BLaER1 treated with 17β-estradiol and CSF1 and Interleukin-3, amounts not matched to agents 10 nM and 100 nM (cell line): Measurements from ENCODE around the gene SCGB1A1.
"Not testable (repeated sequence)": the region's sequence is repeated elsewhere in the genome, so short reads cannot be mapped to it uniquely, and the experiment has no call there.

Experiments
- H3K27ac ChIP-seq, 11 experiments: shearing (Covaris generic); formaldehyde crosslinking; 2 replicates each; pipeline ENCODE4 v1.8.1; 2022
- H3K27me3 ChIP-seq, 11 experiments: shearing (Covaris generic); formaldehyde crosslinking; 2 replicates each; pipeline ENCODE4 v1.8.1; 2022
- H3K36me3 ChIP-seq, 11 experiments: shearing (Covaris generic); formaldehyde crosslinking; 2 replicates each; pipeline ENCODE4 v1.8.1; 2022
- H3K4me1 ChIP-seq, 10 experiments: shearing (Covaris generic); formaldehyde crosslinking; 2 replicates each; pipeline ENCODE4 v1.8.1; 2022
- H3K4me2 ChIP-seq, 11 experiments: shearing (Covaris generic); formaldehyde crosslinking; 2 replicates each; pipeline ENCODE4 v1.8.1; 2022
- H3K4me3 ChIP-seq, 10 experiments: shearing (Covaris generic); formaldehyde crosslinking; 2 replicates each; pipeline ENCODE4 v1.8.1; 2022
- H3K9ac ChIP-seq, 11 experiments: shearing (Covaris generic); formaldehyde crosslinking; 2 replicates each; pipeline ENCODE4 v1.8.1; 2022
- H3K9me3 ChIP-seq, 11 experiments: shearing (Covaris generic); formaldehyde crosslinking; replicated peaks in 1 of 11; 2 replicates each; pipeline ENCODE4 v1.8.1; 2022
- H4K20me1 ChIP-seq, 11 experiments: shearing (Covaris generic); formaldehyde crosslinking; 2 replicates each; pipeline ENCODE4 v1.8.1; 2022
- Cebpa-rat ChIP-seq, 11 experiments: shearing (Covaris generic); IDR thresholded peaks; 2 replicates each; pipeline ENCODE4 v1.8.1; 2022

The SCGB1A1 gene

DNA sequence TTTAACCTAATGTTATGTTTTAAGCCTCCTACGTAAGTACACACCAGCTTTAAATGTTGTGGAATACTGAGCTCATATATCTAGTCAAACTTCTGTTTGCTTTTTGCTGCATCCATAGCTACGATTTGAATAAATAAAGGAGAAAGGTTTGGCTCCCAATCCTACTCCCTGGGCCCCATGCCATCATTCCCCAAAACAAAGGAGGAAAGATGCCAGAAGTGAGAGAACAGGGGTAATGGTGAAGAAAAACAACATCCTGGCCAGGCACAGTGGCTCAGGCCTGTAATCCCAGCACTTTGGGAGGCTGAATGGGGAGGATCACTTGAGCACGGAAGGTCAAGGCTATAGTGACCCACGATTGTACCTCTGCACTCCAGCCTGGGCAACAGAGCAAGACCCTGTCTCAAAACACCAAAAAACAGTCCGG lies 26.5 kb downstream of the SCGB1A1 start:
- no peaks in the 10 kb centered on the region for H3K9me3 ChIP-seq
- H3K27ac ChIP-seq, result peak overlapping the region in 4 of 11 experiments; percentile 90 to 96 (median 96); a peak in 5 of 22 replicates
- H3K27me3 ChIP-seq, result peaks cover 0 to 27% (median 16%) of the 10 kb centered on the region in 11 experiments; a peak in 15 of 22 replicates
- no peak for TF ChIP-seq Cebpa-rat (IDR thresholded peaks at IDR 0.05)
- peaks cover 6 to 68% (median 33%) of the 10 kb centered on the region in 10 experiments; a peak in 18 of 20 replicates for H3K4me1 ChIP-seq
- no peak overlapping the region for H3K4me3 ChIP-seq
- no peaks in the 10 kb centered on the region for H3K36me3 ChIP-seq
- peak overlapping the region in 1 of 11 experiments; percentile 17; a peak in 2 of 22 replicates for H3K9ac ChIP-seq
- peak overlapping the region in 7 of 11 experiments; percentile 77 to 95 (median 86); a peak in 12 of 22 replicates for H3K4me2 ChIP-seq
- H4K20me1 ChIP-seq, result no peaks in the 10 kb centered on the region

DNA sequence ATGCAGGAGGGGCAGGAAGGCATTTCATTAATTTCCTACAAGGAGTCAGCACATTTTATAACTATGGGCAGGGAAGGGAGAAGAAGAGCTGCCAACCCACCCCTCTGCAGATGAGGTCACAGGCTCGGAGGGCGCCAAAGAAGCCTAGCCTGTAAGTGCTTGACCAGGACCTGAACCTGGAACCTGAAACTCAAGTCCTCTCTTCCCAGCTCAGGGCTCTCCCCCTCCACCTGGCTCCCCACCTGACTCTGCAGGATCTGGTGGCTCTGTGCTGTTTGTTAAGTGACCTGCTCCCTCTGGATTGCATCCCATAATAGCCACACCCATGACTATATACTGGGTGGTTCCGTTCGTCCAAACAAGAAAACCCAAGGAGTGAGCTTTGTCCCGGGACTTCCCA lies 27.3 kb downstream of the SCGB1A1 start:
- no peak for TF ChIP-seq Cebpa-rat (IDR thresholded peaks at IDR 0.05)

DNA sequence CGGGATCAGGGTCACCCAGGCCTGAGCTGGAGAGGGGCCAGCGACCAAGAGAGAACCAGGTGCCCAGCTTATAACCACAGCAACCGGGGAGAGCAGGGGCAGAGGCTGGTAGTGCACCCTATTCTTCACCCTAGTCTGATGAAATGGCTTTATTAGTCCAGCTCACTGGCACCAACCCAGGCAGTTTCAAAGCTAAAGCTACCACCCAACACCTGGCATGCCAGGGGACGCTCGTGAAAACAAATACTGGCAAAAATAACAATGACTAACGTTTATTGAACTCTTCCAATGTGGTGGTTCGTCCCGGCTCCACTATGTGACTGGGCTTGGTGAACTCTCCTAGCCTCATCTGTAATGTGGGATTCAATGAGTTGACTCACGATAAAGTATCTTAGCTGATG lies 30.6 kb downstream of the SCGB1A1 start:
- Histone ChIP-seq H3K36me3 (no peaks in the 10 kb centered on the region), H3K4me2 (no peak overlapping the region), H3K27ac (no peak overlapping the region), H3K4me3 (no peak overlapping the region), H3K27me3 (peaks cover 0 to 16% (median 10%) of the 10 kb centered on the region in 11 experiments; a peak in 15 of 22 replicates), H4K20me1 (no peaks in the 10 kb centered on the region), H3K4me1 (peaks cover 3 to 33% (median 13%) of the 10 kb centered on the region in 10 experiments; a peak in 18 of 20 replicates), H3K9me3 (no peaks in the 10 kb centered on the region), H3K9ac (no peak overlapping the region)
- TF ChIP-seq Cebpa-rat (IDR thresholded peaks at IDR 0.05), result no peak

More for the DNA sequence above, 27.3 kb downstream of the SCGB1A1 start:
- Histone ChIP-seq H3K4me1 (peaks cover 6 to 65% (median 30%) of the 10 kb centered on the region in 10 experiments; a peak in 18 of 20 replicates), H3K36me3 (no peaks in the 10 kb centered on the region), H3K4me3 (no peak overlapping the region), H3K27me3 (peaks cover 0 to 27% (median 16%) of the 10 kb centered on the region in 11 experiments; a peak in 15 of 22 replicates), H3K9me3 (no peaks in the 10 kb centered on the region), H3K4me2 (peak overlapping the region in 6 of 11 experiments; percentile 8 to 95 (median 86); a peak in 10 of 22 replicates), H3K9ac (no peak overlapping the region), H3K27ac (peak overlapping the region in 1 of 11 experiments; percentile 96; a peak in 1 of 22 replicates), H4K20me1 (no peaks in the 10 kb centered on the region)

DNA sequence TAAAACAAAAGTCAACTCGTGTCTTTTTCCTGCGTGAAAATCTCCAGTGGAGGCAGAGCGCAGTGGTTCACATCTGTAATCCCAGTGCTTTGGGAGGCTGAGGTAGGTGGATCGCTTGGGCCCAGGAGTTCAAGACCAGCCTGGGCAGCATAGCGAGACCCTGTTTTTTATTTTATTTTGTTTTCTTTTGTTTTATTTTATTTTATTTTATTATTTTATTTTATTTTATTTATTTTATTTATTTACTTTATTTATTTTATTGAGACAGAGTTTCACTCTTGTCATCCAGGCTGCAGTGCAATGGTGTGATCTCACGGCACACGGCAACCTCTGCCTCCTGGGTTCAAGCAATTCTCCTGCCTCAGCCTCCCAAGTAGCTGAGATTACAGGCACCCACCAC lies 31.1 kb downstream of the SCGB1A1 start:
- not testable (repeated sequence) for H3K9ac ChIP-seq, H4K20me1 ChIP-seq, H3K4me2 ChIP-seq, H3K9me3 ChIP-seq, H3K27ac ChIP-seq, H3K36me3 ChIP-seq, H3K4me3 ChIP-seq
- peaks cover 0 to 12% (median 6%) of the 10 kb centered on the region in 11 experiments; a peak in 15 of 22 replicates for H3K27me3 ChIP-seq
- peaks cover 0 to 28% (median 9%) of the 10 kb centered on the region in 10 experiments; a peak in 14 of 20 replicates for H3K4me1 ChIP-seq

DNA sequence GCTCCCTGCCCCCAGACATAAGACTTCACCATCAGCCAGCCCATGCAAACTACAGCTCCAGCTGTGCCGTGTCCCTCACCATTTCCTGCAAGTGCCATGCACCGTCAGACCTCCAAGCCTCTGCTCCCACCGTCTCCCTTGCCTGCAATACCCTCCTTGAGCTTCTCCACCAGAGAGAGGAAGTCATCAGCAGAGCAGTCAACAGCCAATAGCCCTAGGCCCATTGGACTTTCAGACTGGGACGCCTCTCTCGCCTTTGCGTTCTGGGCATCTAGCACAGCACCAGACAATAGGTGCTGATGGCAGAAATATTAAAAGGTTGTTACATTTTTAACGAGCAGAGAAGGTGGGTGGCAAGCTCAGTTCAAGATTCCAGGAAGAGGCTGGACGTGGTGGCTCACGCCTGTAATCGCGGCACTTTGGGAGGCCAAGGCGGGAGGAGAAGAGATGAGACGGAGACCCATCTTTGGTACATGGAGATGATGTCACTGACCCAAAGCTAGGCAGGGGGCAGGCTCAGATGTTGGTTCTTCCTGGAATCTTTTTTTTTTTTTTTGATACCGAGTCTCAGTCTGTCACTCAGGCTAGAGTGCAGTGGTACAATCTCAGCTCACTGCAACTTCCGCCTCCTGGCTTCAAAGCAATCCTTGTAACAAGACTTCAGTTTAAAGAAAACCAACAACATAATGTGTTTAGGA lies 31.9 kb downstream of the SCGB1A1 start:
- Histone ChIP-seq H3K4me2 (no peak overlapping the region; a peak in 1 of 22 replicates), H3K9ac (no peak overlapping the region), H3K36me3 (no peaks in the 10 kb centered on the region), H3K27me3 (peaks cover 0 to 4% (median 0%) of the 10 kb centered on the region in 11 experiments; a peak in 4 of 22 replicates), H3K4me1 (peaks cover 0 to 21% (median 3%) of the 10 kb centered on the region in 10 experiments; a peak in 10 of 20 replicates), H3K4me3 (no peak overlapping the region), H3K27ac (no peak overlapping the region), H4K20me1 (no peaks in the 10 kb centered on the region), H3K9me3 (peaks cover 0 to 3% (median 0%) of the 10 kb centered on the region in 11 experiments; a peak in 1 of 22 replicates)
- no peak for TF ChIP-seq Cebpa-rat (IDR thresholded peaks at IDR 0.05)

DNA sequence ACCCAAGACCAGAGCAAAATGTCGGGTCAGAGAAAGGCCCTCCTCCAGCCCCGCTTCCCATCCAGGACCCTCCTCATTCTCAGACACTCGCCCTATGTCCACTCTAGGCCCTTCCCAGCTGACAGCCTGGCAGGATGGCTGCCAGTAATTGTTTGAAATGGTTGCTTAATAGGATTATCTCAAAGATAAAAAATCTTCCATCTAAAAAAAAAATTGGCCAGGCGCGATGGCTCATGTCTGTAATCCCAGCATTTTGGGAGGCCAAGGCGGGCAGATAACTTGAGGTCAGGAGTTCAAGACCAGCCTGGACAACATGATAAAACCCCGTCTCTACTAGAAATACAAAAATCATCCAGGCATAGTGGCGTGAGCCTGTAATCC lies 32.4 kb downstream of the SCGB1A1 start:
- H3K36me3 ChIP-seq, result no peaks in the 10 kb centered on the region
- H3K4me3 ChIP-seq, result no peak overlapping the region
- TF ChIP-seq Cebpa-rat (IDR thresholded peaks at IDR 0.05), result no peak
- H4K20me1 ChIP-seq, result no peaks in the 10 kb centered on the region
- no peak overlapping the region for H3K27ac ChIP-seq
- H3K4me2 ChIP-seq, result no peak overlapping the region
- H3K27me3 ChIP-seq, result no peaks in the 10 kb centered on the region
- H3K9me3 ChIP-seq, result peaks cover 0 to 8% (median 0%) of the 10 kb centered on the region in 11 experiments; a peak in 1 of 22 replicates
- no peak overlapping the region for H3K9ac ChIP-seq
- H3K4me1 ChIP-seq, result peaks cover 0 to 17% (median under 1%) of the 10 kb centered on the region in 10 experiments; a peak in 10 of 20 replicates

DNA sequence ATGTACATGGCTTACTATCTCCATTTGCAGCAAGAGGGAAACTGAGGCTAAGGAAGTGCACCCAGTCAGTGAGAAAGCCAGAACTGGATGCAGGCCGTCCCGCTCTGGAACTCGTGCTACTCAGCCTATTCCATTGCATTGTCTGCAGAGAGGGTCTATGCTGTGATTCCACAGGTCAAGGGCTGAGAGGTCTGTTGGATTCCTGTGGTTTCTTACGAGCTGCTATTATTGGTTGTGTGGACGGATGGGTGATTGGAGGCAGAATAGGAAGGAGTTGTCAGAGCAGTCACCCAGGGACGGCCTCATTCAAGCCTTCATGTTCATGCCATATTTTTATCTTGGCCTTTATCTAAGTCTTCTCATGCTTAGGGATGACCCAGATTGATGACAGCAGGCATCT lies 33.4 kb downstream of the SCGB1A1 start:
- Histone ChIP-seq H4K20me1 (no peaks in the 10 kb centered on the region), H3K27ac (no peak overlapping the region), H3K4me3 (no peak overlapping the region), H3K9me3 (peaks cover 0 to 8% (median 0%) of the 10 kb centered on the region in 11 experiments; a peak in 1 of 22 replicates), H3K4me2 (no peak overlapping the region), H3K27me3 (no peaks in the 10 kb centered on the region), H3K4me1 (peaks cover 0 to 17% (median 0%) of the 10 kb centered on the region in 10 experiments; a peak in 8 of 20 replicates), H3K9ac (no peak overlapping the region), H3K36me3 (no peaks in the 10 kb centered on the region)
- no peak for TF ChIP-seq Cebpa-rat (IDR thresholded peaks at IDR 0.05)

DNA sequence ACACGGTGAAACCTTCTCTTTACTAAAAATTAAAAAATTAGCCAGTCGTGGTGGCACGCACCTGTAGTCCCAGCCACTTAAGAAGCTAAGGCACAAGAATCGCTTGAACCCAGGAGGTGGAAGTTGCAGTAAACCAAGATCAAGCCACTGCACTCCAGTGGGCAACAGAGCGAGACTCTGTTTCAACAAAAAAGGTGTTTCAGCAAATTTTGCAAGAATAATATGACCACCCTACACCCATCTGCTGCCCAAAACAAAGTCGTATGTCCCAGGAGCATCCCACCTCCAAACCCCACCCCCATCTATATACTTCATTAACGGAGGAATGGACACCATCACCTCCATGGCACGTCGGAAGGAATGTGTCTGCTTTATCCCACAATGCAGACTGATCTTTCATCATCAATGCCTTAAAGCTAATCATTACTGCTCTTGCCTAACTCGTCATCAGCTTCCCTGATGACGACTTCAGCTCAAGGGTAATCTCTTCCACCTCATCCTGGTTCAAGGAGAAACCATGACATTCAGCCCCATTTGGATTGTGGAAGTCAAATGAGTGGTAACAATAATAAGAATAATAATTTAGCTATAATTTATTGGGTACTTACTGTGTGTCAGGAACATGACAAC lies 34.1 kb downstream of the SCGB1A1 start:
- TF ChIP-seq Cebpa-rat (IDR thresholded peaks at IDR 0.05), result no peak
- Histone ChIP-seq H3K27ac (no peak overlapping the region), H3K4me2 (no peak overlapping the region), H3K4me1 (peaks cover 0 to 23% (median 0%) of the 10 kb centered on the region in 10 experiments; a peak in 8 of 20 replicates), H3K9ac (no peak overlapping the region), H3K36me3 (no peaks in the 10 kb centered on the region), H3K27me3 (no peaks in the 10 kb centered on the region), H3K9me3 (peaks cover 0 to 8% (median 0%) of the 10 kb centered on the region in 11 experiments; a peak in 1 of 22 replicates), H3K4me3 (no peak overlapping the region), H4K20me1 (no peaks in the 10 kb centered on the region)

DNA sequence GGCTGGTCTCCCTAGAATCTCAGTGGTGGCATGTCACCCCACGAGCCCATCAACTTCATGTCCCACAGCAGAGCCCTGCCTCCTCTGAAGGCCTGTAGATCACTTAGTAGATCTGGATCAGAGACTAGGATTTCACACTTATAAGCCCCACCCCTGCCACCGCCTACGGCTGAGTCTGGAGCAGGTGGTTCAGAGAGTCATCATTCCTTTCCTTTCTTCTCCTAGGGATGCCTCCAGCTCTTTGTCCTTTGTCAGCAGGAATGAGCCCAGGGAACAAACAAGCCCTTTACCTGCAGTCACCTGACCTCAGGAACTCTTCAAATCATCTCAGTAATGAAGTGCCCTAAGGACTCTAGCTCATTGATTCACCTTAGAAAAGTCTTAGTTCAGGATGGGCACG lies 37.8 kb downstream of the SCGB1A1 start:
- Histone ChIP-seq H3K4me1 (peaks cover 0 to 54% (median 2%) of the 10 kb centered on the region in 10 experiments; a peak in 10 of 20 replicates), H3K36me3 (no peaks in the 10 kb centered on the region), H4K20me1 (no peaks in the 10 kb centered on the region), H3K9ac (no peak overlapping the region), H3K27me3 (no peaks in the 10 kb centered on the region), H3K27ac (peak overlapping the region in 2 of 11 experiments; percentile 9 to 46; a peak in 3 of 22 replicates), H3K4me3 (no peak overlapping the region), H3K9me3 (peaks cover 0 to 8% (median 0%) of the 10 kb centered on the region in 11 experiments; a peak in 1 of 22 replicates), H3K4me2 (peak overlapping the region in 3 of 11 experiments; percentile 74 to 89 (median 75); a peak in 5 of 22 replicates)
- TF ChIP-seq Cebpa-rat (IDR thresholded peaks at IDR 0.05), result no peak
